RCC 7860 (cell line): ENCODE results near the gene ARHGAP4.

Experiments used
- DNase-seq: peaks from one replicate; pipeline ENCODE4 v3.0.0-alpha.2; 2015; ENCODE audit warnings: low spot score
- FAIRE-seq: peaks from 2 replicates; lab custom pipeline; 2012; peaks lifted over from hg19 to GRCh38; lab: Jason Lieb, UNC

Gene ARHGAP4

DNA sequence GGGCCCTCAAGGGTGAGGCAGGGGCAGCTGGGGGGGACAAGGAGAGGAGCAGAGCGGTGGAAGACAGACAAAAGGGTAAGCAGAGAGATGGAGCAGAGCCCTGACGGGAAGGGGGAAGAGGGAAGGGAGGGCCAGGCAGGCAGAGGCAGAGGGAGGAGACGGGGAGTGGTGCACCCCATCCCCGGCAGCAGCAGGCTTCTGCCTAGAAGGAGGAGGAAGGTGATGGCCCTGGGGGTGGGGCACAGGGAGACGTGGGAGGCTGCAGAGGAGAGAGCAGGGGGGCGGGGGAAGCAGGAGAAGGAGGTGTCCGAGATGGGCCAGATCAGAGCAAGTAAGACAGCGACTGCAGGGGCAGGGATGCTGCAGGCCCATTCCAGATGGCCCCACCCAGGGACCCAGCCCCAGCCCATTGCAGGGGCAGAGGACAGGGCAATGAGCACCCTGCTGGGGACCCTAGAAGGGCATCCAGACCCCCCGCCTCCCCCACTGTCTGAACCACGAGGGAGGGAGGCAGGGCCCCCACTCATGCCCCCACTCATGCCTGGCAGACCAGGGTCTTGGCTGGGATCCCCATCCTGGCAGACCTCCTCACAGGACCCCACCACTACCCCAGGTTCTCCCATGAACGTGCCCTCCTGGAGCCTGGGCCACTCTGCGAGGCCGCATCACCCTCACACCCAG, 42.8 kb downstream of the ARHGAP4 start:
- no peak for DNase-seq
- no peak for FAIRE-seq

DNA sequence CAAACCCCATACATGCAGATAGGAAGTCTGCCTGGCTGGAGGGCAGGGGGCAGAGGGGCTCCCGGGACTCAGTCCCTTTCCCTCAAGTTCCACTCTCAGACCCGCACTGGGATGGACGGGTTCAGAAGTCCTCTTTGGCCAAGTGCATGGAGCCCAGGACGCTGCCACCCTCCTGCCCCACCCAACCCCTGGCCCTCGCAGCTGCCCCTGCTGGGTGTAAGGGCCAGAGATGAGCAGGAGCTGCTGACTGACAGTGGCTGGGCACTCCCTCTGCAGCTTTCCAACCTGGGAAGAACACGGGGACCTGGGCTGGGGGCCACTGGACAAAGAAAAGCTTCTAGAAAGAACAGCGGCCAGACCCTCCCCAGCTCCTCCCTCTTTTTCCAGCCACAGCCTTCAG, 43.5 kb downstream of the ARHGAP4 start:
- DNase-seq: no peak
- no peak for FAIRE-seq

DNA sequence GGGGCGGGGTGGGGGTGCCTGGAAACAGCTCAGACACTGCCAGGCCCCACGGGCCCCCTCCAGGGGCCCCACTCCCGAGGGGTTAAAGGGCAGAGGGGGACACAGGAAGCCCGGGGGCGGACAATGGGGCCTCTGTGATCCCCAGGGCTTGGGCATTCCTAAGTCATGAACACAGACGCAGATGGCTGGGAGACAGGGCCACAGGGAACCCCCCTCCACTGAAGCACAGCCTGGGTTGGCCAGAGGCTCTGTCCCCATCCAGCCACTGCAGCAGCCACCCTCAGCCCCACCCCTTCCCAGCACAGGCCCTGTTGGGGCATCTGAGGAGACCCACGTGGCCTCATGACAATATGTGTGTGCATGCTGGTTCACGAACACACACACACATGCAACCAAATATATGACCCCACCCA, 44.0 kb downstream of the ARHGAP4 start:
- FAIRE-seq (no peak), DNase-seq (no peak)

DNA sequence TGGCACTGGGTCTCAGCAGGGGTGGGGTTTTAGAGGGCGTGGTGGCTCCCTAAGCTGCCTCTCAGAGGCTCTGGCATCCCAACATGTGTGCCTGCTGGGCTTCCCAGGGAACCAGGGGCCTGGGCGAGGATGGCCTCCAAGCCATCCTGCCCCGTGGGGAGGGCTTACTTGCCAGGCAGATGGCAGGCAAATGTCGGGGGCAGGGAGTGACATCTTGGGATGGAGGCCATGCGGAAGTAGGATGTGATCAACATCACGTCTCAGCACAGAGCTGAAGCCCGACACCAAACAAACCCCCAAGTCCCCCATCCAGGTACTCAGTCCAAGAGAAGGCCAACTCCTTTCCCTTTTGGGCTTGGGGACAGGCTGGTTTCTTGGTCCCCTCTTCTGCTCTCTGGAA, 44.8 kb downstream of the ARHGAP4 start:
- DNase-seq (no peak), FAIRE-seq (no peak)

DNA sequence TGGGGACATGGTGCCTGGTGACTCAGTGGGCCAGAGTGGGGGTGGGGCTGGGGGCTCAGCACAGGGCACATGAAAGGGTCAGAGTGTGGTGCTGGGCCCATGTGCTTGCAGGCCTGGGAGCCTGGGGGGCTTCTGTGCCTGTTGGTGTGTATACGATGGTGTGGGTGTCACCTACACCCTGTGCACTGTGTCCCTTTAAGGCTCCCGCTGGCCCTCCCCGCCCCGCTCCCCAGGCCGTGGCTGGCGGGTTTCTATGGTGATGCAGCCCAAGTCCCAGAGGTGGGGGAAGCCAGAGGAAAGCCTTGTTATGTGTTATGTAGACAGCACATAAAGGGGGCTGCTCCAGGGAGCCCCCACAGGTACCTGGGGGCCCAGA, 45.6 kb downstream of the ARHGAP4 start:
- FAIRE-seq (no peak), DNase-seq (no peak)

DNA sequence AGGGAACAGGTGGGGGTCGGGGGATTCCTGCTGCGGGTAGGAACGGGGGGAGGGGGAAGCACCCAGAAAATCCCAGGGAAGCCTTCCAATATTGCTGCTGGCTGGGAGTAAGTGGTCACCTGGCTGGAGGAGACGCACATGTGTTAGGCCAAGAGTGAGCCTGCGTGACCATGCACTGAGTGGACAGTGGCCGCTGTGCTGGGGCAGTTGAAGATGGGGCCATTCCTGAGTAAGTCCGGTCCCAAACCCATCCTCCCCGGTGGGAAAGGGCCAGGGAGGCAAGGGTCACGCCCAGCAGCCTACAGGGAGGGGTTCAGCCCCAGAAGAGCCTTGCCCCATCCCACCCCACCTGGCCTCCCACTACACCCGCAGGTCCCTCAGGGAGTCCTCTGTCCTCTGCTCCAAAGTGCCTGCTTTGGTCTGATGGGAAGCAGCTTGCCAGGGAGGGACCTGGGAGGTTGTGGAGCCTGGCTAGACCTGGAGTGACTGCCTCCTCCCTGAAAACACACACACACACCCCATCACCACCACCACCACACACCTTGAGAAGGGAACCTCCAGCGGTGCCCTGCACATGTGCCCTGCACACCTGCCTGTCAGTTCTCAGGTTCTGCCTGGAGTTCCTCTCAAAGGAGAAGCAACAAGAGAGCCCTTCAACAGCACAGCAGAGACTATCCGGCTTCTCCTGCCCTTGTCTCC, 46.2 kb downstream of the ARHGAP4 start:
- FAIRE-seq (no peak), DNase-seq (no peak)

DNA sequence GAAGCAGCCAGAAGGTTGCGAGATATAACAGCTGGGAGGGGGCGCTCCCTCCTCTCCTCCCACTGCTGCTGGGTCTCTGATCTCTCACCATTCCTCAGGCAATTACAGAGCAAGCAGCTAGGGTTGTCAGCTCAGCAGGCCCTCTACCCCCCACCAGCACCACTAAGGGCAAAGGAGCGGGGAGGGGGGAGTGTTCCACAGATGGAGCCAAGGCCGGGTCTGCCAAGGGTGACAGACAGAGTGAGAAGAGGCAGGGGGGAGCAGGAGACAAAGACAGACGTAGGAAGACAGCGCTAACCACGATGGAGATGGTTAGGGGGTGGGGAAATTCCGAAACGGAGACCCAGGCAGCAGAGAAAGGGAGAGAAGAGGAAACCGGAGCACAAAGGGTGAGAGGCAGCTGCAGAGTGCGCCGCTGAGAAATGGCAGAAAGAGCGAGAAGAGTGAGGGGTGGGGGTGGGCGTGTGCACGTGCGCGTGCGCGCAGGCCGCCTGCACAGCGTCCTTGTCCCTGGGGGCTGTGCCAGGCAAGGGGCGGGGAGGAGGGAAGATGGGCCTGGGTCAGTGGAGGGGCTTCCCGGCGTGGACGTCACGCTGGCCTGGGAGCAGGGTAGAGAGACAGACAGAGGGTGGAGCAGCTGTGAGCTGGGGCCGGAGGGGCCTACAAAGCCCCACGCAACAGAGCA, 47.0 kb downstream of the ARHGAP4 start:
- DNase-seq: no peak
- no peak for FAIRE-seq

DNA sequence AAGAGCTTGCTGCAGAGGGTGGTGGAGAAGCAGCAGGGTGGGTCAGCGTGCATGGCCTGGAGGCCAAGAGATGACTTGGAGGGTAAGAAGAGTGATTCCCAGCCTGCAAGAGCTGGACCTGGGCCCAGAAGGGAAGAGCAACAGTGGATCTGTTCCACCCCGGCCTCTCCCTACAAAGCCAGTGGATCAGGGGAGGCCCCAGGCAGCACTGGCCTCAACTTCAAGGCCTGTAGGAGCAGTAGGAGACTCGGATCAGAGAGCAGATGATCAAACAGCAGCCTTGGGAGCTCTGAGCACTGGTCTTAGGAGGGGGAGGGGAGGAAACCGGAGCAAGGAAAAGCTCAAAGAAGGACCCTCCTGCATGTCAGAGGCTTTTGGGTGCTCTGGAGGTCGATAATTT, 47.7 kb downstream of the ARHGAP4 start:
- DNase-seq (no peak), FAIRE-seq (no peak)

DNA sequence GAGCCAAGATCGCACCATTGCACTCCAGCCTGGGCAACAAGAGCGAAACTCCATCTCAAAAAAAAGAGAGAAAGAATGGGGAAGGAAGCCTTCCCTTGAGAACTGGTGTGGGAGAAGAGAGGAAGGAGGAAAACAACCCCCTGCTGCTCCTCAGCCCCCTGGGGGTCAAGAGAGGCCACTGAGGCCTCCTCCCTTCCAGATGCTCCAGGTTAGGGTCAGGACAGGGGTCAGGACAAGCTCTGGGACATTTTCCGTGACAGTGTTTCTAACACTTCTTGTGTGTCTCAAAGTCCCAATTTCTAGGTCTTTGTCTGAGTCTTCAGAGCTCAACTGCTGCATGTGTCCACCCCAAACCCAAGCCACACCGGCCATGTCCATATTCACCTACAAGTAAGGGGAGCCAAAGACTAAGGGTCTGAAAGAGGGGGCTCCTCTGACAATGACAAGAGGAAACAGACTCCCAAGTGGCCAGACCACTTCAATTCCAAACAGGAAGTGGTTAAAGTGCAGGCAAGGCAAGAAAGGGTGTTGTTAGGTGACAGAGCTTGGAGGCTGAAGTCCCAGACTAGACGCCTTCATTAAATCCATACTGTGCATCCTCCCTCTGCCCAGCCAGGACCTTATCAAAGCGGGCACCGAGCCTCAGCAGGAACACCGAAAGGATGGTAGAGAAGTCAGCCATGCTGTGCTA, 48.3 kb downstream of the ARHGAP4 start:
- no peak for FAIRE-seq

DNA sequence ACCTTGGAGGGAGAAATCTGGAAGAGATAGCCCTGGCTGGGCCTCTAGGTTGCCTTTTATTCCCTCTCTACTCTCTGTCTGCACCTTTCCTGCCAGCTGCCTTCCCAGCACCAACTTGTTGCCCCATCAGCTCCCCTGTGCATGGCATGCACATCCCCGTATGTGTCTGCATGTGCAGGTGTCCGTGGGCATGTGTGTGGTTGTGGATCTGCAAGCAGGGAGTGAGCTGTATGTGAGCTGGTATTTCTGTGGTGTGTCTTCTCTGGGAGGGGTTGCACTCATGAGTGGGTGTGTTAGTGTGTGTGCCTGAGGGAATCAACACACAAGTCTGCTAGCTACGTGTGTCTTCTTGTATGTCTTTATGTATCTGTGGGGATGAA, 50.0 kb downstream of the ARHGAP4 start:
- FAIRE-seq: no peak
- DNase-seq: no peak

More for the DNA sequence above, 48.3 kb downstream of the ARHGAP4 start:
- no peak for DNase-seq

DNA sequence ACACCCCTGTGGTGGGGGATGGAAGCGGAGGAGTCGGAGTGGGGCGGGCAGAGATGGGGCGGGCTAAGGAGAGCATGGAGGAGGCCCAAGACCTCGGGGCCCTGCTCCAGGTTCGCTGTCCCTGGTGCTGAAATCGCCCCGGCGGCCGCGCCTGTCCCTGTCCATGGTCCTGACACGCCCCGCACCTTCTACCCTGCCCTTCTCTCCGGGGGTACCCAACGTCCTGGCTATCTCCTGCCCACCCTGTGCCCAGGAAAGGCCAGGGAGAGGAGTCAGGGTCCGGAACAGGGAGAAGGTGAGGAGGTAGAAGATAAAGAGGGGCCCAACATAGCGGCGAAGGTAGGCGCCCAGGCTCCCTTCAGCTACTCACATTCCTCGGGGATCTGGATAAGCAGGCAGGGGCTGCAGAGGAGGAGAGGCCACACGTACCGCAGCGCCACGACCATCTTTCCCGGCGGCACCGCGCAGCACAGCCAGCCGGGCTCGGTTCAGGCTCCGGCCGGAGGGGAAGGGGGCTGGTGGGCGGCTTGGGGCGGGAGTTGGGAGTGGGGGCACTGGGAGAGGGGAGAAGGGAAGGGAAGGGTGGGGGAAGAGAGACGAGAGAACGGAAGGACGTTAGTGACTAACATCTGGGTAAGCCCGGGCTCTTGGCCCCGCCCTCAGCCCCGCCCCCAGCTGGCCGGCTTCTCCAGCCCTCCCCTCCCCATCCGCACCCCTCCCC, 50.5 kb downstream of the ARHGAP4 start:
- DNase-seq (no peak), FAIRE-seq (no peak)

DNA sequence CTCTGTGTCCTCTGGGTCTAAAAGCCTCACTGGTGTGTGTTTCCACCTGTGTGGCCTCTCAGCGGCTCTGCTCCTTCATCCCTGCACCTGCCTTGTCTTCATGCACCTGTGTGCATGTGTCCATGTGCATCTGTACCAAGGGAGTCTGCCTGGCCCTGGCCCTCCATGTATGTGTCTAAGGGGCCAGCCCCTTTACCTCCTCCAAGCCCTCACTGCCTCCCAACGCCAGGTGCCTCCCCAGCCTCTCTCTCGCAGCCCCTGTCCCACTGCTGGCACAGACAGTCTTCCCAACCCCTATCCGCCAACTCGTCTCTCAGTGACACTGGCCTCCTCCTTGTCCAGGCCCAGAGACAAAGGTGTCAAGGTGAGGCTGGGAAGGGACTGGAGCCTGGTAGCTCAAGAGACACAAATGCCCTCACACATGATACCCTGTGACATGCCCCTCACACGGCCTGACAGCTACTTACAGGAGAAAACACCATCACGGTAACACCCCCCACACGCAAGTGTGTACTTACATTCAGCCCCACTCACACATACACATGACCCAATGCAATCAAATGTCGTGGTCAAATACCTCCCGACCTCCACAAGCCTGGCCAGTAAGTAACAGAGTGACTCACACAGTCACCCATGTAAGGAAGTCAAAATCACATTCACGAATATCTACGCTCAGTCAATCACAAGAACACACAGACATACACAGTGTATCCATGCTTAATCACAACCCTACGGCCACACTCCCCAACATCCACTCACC, 51.5 kb downstream of the ARHGAP4 start:
- DNase-seq (no peak), FAIRE-seq (no peak)

DNA sequence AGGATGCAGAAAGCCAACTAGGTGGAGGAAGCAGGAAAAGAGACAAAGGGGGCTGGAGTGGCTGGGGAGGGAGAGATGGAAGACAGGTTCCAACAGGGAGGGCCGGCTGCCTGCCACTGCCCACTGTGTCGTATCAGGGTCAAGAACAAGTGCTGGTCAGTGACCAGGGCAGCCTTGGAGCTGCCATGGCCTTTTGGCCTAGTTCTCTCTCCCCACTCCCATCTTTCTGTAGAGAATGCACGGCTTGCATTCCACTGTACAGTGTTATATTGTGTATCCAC, 52.0 kb downstream of the ARHGAP4 start:
- no peak for DNase-seq
- no peak for FAIRE-seq

DNA sequence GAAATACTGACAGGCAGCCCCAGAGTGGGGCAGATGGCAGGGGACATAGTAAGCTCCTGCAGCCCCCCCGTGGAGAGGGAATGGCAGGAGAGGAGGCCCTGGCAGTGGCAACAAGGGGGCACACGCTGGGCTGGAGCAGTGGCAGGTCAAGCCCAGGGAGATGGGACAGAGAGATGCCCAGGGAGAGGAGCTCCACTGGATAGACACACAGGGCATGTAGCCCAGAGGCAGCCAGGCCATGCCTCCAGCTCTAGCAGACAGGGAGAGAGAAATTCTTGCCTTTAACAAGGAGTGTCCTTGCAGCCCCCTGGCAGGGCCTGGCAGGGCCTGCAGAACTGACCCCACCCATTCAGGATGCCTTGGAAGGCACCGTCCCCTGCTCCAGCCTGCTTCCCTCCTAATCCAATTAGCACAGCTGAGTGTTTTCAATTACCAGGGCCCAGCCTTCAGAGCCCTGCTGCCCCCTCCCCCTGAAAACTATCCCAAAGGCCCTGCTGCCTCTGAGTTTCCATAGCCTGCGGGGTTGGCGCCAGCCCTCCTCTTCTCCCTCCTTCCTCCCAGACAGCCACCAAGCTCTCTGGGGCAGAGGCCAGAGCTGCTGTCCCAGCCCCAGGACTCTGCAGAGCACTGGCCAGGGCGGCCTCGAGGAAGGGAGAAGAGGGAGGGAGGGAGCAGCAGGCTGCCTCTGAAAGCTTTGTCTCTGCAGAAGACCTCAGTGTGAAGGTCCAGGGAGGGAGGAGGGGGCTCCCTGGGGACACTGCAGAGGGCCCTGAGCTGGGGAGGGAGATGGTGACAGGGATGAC, 52.6 kb downstream of the ARHGAP4 start:
- FAIRE-seq: no peak
- DNase-seq: no peak

DNA sequence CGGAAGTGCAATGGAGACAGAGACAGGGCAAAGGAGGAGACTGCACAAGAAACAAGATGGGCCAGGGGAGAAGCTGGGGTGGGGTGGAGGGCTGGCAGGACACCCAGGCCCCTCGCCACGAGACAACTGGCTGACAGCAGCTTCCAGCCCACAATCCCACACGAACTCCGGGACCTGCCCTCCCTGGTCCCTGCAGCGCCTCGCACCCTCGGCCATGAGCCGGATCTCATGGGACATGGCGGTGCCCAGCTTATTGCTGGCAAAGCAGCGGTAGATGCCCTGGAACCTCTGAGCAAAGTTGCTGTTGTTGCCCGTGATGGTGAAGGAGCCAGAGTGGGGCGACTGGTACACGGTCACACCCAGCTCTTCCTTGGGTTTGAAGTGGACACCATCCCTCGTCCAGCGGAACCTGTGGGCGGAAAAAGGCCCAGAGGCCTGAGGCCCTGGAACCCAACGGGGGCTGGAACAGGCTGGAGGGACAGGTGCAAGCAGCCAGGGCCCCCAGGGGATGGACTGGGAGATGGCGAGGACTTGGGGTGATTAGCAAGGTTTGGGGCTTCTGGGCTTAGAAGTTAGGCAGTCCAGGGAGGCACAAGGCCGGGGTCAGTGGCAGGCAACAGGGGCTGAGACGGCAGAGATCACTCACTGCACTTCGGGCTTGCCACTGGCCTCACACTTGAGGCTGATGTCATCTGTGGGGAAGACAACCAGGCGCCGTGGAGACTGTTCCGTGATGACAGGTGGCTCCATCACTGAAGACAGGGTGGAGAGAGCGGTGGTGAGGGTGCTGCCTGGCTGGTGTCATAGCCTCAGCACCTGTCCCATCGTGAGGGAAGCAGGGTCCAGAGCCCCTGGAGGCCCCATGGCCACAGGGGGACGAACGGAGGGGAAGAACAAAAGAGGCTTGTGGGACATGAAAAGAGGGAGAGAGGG, 53.9 kb downstream of the ARHGAP4 start:
- no peak for DNase-seq
- FAIRE-seq: no peak

DNA sequence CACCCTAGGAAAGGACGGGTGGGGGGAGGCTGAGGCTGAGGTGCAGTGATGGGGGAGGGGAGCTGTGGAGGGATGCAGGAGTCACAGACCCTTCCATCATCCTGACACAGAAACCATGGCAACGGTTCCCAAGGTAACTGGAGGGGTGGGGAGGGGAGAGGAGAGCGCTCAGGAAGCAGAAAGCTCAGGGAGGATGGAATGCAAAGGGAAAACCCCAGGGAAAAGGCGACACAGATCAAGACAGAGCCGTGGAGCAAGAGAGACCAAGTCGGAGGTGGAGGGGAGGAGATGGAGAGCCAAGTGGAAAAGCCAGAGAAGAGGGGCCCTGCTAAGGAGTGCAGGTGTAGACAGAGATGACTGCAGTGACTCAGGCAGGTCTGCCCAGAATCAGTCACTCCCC, 54.6 kb downstream of the ARHGAP4 start:
- FAIRE-seq (no peak), DNase-seq (no peak)

DNA sequence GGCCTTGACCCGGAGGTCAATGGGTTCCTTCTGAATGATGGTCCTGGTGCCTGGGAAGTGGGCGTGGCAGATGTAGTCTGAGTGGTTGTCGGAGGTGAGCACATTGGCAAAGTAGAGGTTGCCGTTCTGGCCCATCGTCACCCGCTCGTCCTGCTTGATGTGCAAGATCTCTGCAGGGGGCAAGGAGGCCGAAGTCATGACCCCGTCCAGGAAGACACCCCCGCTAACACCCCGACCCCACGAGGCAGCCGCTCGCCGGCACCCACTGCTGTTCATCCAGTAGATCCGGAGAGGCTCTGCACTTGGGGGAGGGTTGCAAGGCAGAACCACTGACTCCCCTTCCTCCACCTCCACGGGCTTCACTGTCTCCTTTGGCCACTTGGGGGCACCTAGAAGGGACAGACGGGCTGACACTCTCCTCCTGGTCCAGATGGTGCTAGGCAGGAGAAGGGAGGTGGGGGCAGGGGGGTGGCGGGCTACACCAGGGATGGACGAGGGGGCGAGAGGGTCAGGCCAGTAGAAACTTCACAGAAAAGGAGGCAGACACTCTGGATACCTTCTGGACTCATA, 55.2 kb downstream of the ARHGAP4 start:
- DNase-seq (no peak), FAIRE-seq (no peak)

DNA sequence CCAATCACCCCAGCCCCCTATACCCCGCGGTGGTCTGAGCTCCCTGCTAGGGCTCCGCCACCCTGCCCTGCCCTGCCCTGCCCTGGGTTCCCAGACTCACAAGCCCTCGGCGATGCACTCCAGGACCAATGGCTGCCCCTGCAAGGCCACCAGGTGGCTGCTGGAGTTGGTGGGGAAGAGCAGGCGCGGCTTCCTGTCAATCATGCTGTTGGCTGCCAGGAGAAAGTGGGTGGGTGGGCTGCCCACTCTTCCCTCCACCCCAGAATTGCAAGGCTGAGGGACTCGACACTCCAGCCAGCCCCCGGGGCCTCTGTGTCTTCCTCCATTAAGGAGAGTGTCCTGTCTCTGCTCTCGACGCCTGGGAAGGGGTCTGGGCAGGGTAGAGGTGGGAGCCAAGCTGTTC, 55.8 kb downstream of the ARHGAP4 start:
- DNase-seq (no peak), FAIRE-seq (no peak)
